ENCODE data around the gene MDH2.
A peak's percentile ranks its signal among the peaks of the same experiment; 100 is the strongest.

DNA sequence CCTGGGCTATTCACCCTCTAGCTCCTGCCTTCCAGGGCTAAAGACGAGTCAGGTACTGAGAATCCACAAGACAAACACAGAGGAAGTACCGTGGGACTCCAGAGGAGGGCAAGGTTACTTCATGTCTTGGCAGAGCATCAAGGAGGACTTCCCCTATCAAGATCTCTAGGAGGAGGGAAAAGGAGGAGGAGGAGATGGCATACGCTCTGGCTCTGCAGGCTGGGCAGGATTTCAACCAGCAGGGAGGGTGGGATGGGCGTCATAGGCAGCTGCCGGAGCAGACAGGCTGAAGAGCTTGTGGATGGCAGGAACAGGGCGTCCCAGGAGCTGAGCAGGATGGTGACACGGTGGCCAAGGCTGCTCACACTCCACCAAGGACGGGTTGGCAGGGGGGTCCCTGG is 21.3 kb downstream of the MDH2 start:
- TF ChIP-seq, protein P1, sequence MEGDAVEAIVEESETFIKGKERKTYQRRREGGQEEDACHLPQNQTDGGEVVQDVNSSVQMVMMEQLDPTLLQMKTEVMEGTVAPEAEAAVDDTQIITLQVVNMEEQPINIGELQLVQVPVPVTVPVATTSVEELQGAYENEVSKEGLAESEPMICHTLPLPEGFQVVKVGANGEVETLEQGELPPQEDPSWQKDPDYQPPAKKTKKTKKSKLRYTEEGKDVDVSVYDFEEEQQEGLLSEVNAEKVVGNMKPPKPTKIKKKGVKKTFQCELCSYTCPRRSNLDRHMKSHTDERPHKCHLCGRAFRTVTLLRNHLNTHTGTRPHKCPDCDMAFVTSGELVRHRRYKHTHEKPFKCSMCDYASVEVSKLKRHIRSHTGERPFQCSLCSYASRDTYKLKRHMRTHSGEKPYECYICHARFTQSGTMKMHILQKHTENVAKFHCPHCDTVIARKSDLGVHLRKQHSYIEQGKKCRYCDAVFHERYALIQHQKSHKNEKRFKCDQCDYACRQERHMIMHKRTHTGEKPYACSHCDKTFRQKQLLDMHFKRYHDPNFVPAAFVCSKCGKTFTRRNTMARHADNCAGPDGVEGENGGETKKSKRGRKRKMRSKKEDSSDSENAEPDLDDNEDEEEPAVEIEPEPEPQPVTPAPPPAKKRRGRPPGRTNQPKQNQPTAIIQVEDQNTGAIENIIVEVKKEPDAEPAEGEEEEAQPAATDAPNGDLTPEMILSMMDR (IDR thresholded peaks at IDR 0.05): peak in 4 of 6 experiments; percentile 51 to 71 (median 68)
- peak in 1 of 2 donors; percentile 18 for TF ChIP-seq POLR2A (IDR thresholded peaks at IDR 0.05)
